ENCODE measurements around the gene CACNA1E. TPM values are rescaled to one million over a fixed set of nuclear protein-coding genes. Genes with fewer than 3 reads are reported as not detected.

CACNA1E gene
- total RNA-seq, 1 donor from 2014 or later: not detected

- no peak for TF ChIP-seq CTCF (IDR thresholded peaks at IDR 0.05)
- H3K9me3 Mint-ChIP-seq (ENCODE audit: unreplicated experiment): no peaks in the 10 kb centered on the region
- DNase-seq (ENCODE audit: extremely low spot score, unreplicated experiment): peak; percentile 25
- no peaks in the 10 kb centered on the region for H3K27me3 Mint-ChIP-seq (ENCODE audit: unreplicated experiment)
- no peak overlapping the region for H3K4me3 Mint-ChIP-seq (ENCODE audit: unreplicated experiment)
- no peak overlapping the region for H3K27ac Mint-ChIP-seq (ENCODE audit: unreplicated experiment)
- H3K4me1 Mint-ChIP-seq (ENCODE audit: unreplicated experiment): no peaks in the 10 kb centered on the region
- no peaks in the 10 kb centered on the region for H3K36me3 Mint-ChIP-seq (ENCODE audit: unreplicated experiment)
These were observed 40.0 kb upstream of the CACNA1E start for GRCh38 chr1:181443231-181443853.

GRCh38 chr1:181445436-181445835, 37.9 kb upstream of the CACNA1E start:
- Mint-ChIP-seq H3K36me3 (ENCODE audit: unreplicated experiment) (no peaks in the 10 kb centered on the region), H3K4me1 (ENCODE audit: unreplicated experiment) (no peaks in the 10 kb centered on the region), H3K27me3 (ENCODE audit: unreplicated experiment) (no peaks in the 10 kb centered on the region), H3K27ac (ENCODE audit: unreplicated experiment) (no peak overlapping the region), H3K9me3 (ENCODE audit: unreplicated experiment) (no peaks in the 10 kb centered on the region), H3K4me3 (ENCODE audit: unreplicated experiment) (no peak overlapping the region)
- no peak for TF ChIP-seq CTCF (IDR thresholded peaks at IDR 0.05)
- peak; percentile 2 for DNase-seq (ENCODE audit: extremely low spot score, unreplicated experiment)

GRCh38 chr1:181448461-181448860, 34.9 kb upstream of the CACNA1E start:
- H3K27me3 Mint-ChIP-seq (ENCODE audit: unreplicated experiment): no peaks in the 10 kb centered on the region
- H3K36me3 Mint-ChIP-seq (ENCODE audit: unreplicated experiment): no peaks in the 10 kb centered on the region
- no peaks in the 10 kb centered on the region for H3K9me3 Mint-ChIP-seq (ENCODE audit: unreplicated experiment)

GRCh38 chr1:181451661-181452230, 31.6 kb upstream of the CACNA1E start:
- peaks cover 9% of the 10 kb centered on the region for H3K9me3 Mint-ChIP-seq (ENCODE audit: unreplicated experiment)
- H3K36me3 Mint-ChIP-seq (ENCODE audit: unreplicated experiment): no peaks in the 10 kb centered on the region
- no peak for TF ChIP-seq CTCF (IDR thresholded peaks at IDR 0.05)
- no peak for DNase-seq (ENCODE audit: extremely low spot score, unreplicated experiment)
- no peak overlapping the region for H3K4me3 Mint-ChIP-seq (ENCODE audit: unreplicated experiment)
- H3K27ac Mint-ChIP-seq (ENCODE audit: unreplicated experiment): no peak overlapping the region
- no peaks in the 10 kb centered on the region for H3K4me1 Mint-ChIP-seq (ENCODE audit: unreplicated experiment)
- H3K27me3 Mint-ChIP-seq (ENCODE audit: unreplicated experiment): no peaks in the 10 kb centered on the region

More at GRCh38 chr1:181448461-181448860, 34.9 kb upstream of the CACNA1E start:
- Mint-ChIP-seq H3K27ac (ENCODE audit: unreplicated experiment) (no peak overlapping the region), H3K4me3 (ENCODE audit: unreplicated experiment) (no peak overlapping the region), H3K4me1 (ENCODE audit: unreplicated experiment) (no peaks in the 10 kb centered on the region)
- TF ChIP-seq CTCF (IDR thresholded peaks at IDR 0.05): no peak
- DNase-seq (ENCODE audit: extremely low spot score, unreplicated experiment): no peak

- Mint-ChIP-seq H3K27me3 (ENCODE audit: unreplicated experiment) (no peaks in the 10 kb centered on the region), H3K9me3 (ENCODE audit: unreplicated experiment) (peaks cover 18% of the 10 kb centered on the region), H3K27ac (ENCODE audit: unreplicated experiment) (no peak overlapping the region), H3K4me3 (ENCODE audit: unreplicated experiment) (no peak overlapping the region), H3K36me3 (ENCODE audit: unreplicated experiment) (no peaks in the 10 kb centered on the region), H3K4me1 (ENCODE audit: unreplicated experiment) (no peaks in the 10 kb centered on the region)
- no peak for TF ChIP-seq CTCF (IDR thresholded peaks at IDR 0.05)
- no peak for DNase-seq (ENCODE audit: extremely low spot score, unreplicated experiment)
These were observed 30.6 kb upstream of the CACNA1E start for GRCh38 chr1:181452746-181453145.
